HG02970 (cell line): ENCODE results near the gene WWOX.

Source experiments
- ATAC-seq: cut with Tn5 transposase; IDR thresholded peaks from one replicate; pipeline ENCODE4 v1.9.1; 2021; ENCODE audit warnings: mild to moderate bottlenecking, moderate library complexity, moderate number of reproducible peaks; ENCODE audit not compliant: unreplicated experiment, low FRiP score

Gene WWOX

DNA sequence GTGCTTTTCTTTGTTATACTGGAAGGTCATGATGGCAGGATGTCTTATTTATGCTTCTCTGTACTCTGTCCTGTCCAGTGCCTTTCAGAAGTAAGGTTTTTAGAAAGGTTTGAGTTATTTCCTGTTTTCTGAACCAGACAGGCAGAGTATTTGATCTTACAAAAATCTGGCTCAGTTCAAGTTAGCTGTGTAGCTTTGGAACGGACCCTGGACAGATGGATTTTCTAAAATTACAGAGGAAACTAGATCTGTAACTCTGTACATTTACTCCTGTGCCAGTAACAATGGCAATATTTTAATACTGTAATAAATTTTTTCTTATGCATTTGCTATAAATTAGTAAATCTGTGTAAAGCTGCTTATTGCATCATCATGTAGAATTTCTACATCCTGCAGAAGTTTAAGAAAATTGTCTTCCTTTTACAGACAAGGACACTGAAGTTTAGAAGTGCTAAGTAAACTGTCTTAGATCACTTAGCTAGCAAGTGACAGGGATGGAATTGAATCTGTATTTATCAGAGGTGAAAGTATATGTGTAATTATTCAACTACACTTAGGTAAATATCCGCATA is 347.6 kb downstream of the WWOX start:
- ATAC-seq: no peak

DNA sequence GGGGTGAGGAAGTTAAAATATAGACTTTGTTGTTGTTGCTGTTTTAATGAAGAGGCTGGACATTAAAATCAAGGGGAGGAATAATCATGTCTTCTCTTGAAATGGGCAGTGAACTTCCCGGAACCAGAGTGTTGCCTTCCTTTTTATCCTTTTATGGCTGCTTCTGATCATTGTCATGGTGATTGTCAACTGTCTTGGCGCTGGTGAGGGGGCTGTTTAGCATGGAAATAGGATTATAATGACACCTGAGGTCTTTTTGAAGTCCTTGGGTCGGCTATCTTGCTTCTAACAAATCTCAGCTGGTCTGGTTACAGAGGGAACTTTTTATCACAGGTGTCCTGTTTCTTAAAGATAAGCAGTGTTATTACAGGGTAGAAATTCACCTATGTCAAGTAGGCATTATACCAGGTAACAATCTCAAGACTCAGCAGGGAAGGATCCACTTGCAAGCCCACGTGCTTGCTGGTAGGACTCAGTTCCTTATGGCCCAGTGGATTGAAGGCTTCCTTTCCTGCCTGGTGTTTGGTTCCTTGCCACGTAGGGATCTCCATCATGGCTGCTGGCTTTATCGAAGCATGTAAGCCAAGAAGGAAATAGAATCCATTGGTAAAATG is 349.3 kb downstream of the WWOX start:
- ATAC-seq: no peak

DNA sequence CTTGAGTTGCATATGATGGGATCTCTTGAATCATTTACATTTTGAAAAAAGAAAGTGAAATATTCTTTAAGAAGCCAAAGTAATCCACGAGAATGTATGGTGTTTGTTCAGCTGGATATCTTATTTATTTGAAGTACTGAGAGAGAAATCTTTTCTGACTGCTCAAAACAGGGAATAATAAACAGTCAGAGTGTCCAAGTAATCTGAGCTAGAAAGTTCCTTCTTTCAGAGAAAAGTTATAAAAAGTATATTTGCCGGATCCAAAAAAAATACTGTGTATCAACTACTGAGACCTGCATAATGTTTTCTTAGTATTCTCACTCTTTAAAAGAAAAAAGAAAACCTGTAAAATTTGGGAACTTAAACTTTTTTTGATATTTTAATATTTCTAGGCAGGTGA is 350.8 kb downstream of the WWOX start:
- no peak for ATAC-seq

DNA sequence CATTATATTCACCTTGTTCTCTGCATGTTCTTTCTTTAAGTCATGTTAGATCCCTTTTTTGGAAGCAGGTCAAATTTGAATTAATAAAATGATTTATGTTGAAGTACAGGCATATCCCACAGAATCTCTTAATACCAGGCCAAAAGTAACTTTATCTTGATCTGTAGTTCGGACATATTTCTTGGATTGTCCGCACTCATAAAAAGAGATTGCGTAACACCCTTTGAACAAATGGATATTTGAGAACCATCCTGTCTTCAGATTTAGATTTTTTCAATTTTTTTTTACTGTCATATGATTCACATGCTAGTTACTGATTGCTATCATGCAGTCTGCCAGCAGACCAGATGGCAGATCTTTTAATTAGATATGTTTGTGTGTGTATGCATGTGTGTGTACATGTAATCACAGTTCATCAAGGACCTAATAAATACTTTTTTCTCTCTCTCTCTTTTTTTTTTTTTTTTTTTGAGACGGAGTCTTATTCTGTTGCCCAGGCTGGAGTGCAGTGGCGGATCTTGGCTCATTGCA is 352.6 kb downstream of the WWOX start:
- ATAC-seq: no peak

DNA sequence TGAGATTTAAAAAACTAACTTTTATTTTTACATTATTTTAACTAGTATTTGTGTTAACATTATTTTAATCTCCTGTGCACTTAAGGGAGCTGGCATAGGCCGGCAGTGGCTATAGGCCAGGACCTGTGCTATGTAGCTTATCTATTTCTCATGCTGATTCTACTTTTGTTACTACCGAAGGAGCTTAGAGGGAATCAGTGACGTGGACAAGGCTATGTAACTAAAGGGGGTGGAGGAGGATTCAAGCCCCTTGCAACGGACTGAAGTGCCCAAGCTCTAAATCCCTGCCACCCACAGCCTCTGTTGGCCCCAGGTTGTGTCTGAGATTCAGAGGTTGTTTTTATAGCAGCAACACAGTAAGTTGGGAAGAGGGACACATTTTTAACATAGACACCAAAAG is 356.4 kb downstream of the WWOX start:
- no peak for ATAC-seq

GRCh38 chr16:78458588-78458987 is 359.1 kb downstream of the WWOX start:
- ATAC-seq: no peak

DNA sequence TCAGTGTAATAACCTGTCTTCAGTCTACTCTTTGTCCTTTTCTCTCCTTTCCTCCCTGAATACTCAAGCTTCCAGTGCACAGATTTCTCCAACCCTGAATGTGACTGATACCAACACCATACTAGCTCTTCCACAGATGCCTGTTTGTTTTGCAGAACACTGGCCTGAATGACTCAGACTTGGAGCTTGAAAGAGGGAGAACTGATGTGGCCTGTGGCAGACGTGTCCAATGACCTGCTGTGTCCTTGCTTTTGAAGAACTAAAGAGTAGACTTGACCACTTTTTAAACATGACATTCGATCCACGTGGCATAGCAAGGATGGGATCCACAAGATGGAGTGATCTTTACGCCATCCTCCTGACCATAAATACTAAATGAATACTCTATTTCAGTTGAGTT is 361.0 kb downstream of the WWOX start:
- ATAC-seq: no peak

- no peak for ATAC-seq
These were observed 361.6 kb downstream of the WWOX start for GRCh38 chr16:78461087-78461486.

GRCh38 chr16:78461496-78462287 is 362.2 kb downstream of the WWOX start:
- no peak for ATAC-seq

GRCh38 chr16:78462288-78463208 is 363.1 kb downstream of the WWOX start:
- no peak for ATAC-seq

GRCh38 chr16:78463591-78463990 is 364.1 kb downstream of the WWOX start:
- no peak for ATAC-seq

DNA sequence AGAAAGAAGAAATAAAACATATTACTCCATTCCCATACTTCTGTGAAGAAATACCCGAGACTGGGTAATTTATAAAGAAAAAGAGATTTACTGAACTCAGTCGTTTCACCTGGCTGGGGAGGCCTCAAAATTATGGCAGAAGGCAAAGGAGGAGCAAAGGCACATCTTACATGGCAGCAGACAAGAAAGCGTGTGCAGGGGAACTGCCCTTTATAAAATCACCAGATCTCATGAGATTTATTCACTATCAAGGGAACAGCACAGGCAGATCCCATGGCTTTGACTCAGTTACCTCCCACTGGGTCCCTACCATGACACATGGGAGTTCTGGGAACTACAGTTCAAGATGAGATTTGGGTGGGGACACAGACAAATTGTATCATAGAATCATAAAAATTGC is 365.4 kb downstream of the WWOX start:
- no peak for ATAC-seq

DNA sequence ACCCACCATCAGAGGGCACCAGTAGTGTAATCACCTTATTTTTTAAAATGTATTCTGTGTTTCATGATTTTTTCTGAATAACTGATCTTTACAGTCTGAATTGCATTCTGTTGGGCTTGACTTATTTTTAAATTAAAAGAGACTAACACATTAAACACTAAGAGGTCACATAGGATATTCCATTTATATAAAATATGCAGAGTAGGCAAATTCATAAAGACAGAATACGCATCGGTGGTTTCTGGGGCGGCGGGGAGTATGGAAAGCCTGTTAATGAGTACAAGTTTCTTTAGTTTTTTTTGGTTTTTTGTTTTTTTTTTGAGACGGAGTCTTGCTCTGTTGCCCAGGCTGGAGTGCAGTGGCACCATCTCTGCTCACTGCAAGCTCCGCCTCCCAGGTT is 366.3 kb downstream of the WWOX start:
- ATAC-seq: no peak

GRCh38 chr16:78469787-78470186 is 370.3 kb downstream of the WWOX start:
- ATAC-seq: no peak

GRCh38 chr16:78473031-78473699 is 373.7 kb downstream of the WWOX start:
- ATAC-seq: no peak

DNA sequence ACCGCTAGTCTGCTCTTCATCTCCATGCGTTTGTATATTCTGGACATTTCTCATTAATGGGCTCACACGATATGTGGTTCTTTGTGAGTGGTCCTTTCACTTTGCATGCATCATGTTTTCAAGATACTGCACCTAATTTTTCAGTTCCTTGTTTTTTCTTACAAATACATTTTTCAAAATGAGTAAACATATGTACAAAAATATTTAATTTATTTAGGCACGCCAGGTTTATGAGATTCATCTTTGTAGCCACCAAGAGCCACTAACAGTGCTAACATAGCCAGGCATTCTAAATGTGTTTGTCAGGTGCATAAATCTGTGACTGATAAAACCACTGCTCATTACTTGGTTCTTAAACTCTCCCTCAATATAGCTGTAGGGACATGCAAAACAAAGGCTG is 375.3 kb downstream of the WWOX start:
- no peak for ATAC-seq

DNA sequence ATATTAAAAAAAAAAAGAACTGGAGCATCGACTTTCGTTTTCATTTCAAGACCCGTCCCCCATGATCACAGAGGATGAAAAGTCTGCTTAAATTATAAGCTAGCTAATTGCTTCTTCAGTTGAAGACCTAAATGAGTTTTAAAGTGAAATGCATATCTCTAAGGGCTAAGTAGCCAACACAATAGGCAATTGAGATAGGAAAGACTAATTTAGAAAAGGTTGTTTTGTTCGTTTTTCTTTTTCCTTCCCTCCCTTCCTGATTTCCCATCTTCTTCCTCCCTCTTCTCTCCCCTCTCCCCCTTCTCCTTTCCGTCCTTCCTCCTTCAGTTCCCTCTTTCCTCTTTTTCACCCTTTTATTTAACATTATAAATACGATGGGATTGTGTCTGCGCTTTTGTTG is 377.2 kb downstream of the WWOX start:
- ATAC-seq: no peak

DNA sequence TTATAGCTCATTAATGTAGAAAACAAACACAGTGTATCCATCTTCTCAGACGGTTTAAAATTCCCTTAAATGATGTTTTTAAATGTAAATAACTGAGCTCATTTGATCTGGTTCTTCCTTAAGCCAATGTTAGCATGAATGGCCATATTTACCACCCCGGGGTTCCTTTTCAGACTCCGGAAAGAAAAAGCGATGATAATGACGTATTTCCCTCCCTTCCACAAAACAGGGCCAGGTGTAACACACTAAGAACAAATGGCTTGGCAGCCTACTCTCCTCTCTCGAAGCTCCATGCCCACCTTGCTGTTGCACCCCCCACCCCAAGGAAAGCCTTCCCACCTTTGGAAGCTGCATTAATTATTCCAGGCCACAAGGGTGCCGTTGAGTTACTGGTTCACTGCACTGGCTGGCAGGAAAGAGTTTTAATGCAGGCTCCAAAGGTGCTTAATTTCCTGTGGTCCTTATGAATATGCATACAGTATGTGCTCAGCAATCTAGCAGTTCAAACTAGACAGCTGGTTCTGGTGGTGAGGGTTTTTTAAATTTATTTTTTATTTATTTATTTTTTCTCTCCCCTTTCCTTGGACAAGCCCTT is 378.9 kb downstream of the WWOX start:
- no peak for ATAC-seq

DNA sequence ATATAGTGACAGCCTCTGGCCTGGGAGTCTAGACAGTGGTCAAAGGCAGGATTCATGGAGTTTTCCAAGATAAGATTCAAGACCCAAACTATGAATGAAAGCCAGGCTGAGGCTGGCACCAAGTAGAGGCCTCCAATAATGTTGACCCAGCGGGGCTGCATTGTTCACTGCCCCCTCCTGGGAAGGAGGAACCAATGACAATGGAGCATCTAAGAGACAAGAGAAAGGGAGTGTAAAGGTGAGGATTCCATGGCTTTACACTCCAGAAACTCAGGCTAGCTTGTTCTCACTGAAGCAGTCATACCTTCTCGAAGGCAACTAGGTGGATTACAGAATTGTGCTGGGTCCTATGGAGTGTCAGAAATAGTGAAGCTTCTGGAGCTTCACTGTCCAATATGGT is 380.3 kb downstream of the WWOX start:
- no peak for ATAC-seq

DNA sequence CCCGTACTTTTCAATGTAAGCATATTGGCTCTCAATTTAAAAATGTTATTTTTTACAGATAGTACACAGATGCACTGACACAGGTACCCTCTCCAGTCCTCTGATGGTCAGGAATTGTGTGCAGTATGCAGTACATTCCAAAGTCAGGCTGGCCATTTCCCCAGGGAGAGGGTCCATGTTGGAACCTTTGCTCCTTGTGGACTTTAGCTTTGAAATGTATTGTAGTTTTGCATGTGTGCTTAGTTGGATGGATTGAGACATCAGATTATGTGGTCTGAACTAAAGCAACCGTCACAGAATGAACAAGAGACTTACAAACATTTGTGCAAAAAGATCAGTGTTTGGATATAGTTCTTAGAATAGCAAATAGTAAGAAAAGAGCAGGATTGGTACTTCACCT is 381.1 kb downstream of the WWOX start:
- ATAC-seq: no peak
